Colonic mucosa (tissue), 4 donors: ENCODE results near the gene IFITM1. TPM values are rescaled to one million over a fixed set of nuclear protein-coding genes. Genes with fewer than 3 reads are reported as not detected.
A peak's percentile ranks its signal among the peaks of the same experiment; 100 is the strongest.
"Not testable (repeated sequence)": the region's sequence is repeated elsewhere in the genome, so short reads cannot be mapped to it uniquely, and the experiment has no call there.

Experiments used
- DNase-seq: peaks from one replicate; pipeline ENCODE4 v3.0.0-alpha.2; 2020
- H3K27ac ChIP-seq: fragments of 200-600 bp; one replicate; pipeline ENCODE4 v1.8.0; 2021
- H3K27me3 ChIP-seq: fragments of 200-600 bp; one replicate; pipeline ENCODE4 v1.8.0; 2021
- H3K36me3 ChIP-seq: fragments of 200-600 bp; one replicate; pipeline ENCODE4 v1.8.0; 2021
- H3K4me1 ChIP-seq: fragments of 200-600 bp; one replicate; pipeline ENCODE4 v1.8.0; 2021; ENCODE audit warnings: mild to moderate bottlenecking
- H3K4me3 ChIP-seq: fragments of 200-600 bp; one replicate; pipeline ENCODE4 v1.8.0; 2021
- H3K9ac ChIP-seq, 2 donors: one replicate each; pipeline ENCODE4 v1.7.0; 2013; ENCODE audit warnings: control low read depth in 2 of 2, low read depth in 2 of 2, low read length in 2 of 2
- H3K9me3 ChIP-seq: fragments of 200-600 bp; one replicate; pipeline ENCODE4 v1.8.0; 2021
- intact Hi-C: fragments of 100-400 bp; cut with DNase I; formaldehyde crosslinking; loops from one replicate; pipeline ENCODE4 v1.14.1; 2022
- total RNA-seq, 2 donors: library from RNA; stranded (reverse); fragmentation: NEBNext Ultra II Directional in 1 of 2; extraction: Animal tissue kit (Norgen Biotek cat#: 25700) in 1 of 2; gene quantifications; one replicate each; pipeline ENCODE4 v1.2.1, GENCODE V29; 2021
- TF ChIP-seq, protein P1 (sequence below): fragments of 200-600 bp; IDR thresholded peaks from one replicate; pipeline ENCODE4 v1.8.0; 2022; ENCODE audit warnings: antibody characterized with exemption, mild to moderate bottlenecking
- donor health status: healthy.
- donor health status: DM: no; HTN: no; CAD: no.
- donor health status: DM: no; HTN: no; CAD: no.

The IFITM1 gene
- total RNA-seq: 100 to 1,000 TPM in 1 of 2 donors, 10 to 100 TPM in 1; 63.3 to 101 TPM

DNA sequence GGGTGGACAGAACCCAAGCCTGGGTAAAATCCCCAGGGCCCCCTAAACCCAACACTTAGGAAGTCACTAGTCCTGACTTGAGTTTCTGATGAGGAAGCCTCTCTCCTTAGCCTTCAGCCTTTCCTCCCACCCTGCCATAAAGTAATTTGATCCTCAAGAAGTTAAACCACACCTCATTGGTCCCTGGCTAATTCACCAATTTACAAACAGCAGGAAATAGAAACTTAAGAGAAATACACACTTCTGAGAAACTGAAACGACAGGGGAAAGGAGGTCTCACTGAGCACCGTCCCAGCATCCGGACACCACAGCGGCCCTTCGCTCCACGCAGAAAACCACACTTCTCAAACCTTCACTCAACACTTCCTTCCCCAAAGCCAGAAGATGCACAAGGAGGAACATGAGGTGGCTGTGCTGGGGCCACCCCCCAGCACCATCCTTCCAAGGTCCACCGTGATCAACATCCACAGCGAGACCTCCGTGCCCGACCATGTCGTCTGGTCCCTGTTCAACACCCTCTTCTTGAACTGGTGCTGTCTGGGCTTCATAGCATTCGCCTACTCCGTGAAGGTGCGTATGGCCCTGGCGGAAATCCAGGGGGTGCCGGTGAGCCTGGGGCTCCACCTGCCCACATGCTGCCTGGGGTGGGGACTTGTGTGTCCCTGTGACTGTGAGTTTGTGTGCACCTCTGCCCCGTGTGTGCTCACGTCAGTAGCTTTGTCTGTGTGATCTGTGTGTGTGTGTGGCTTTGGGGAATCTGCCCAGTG, at the start of gene IFITM1:
Gene IFITM1, plus strand, starts transcription at position 254 of the 767 bp plus-strand sequence. Its CDS starts 131 bp downstream, at position 385.
- peak; percentile 62 for DNase-seq
- intact Hi-C loops: no loop called here

GRCh38 chr11:266676-267439, 47.0 kb upstream of the IFITM1 start:
- H3K4me3 ChIP-seq: no peak overlapping the region
- no peak overlapping the region for H3K9ac ChIP-seq
- no peaks in the 10 kb centered on the region for H3K9me3 ChIP-seq
- TF ChIP-seq, protein P1, sequence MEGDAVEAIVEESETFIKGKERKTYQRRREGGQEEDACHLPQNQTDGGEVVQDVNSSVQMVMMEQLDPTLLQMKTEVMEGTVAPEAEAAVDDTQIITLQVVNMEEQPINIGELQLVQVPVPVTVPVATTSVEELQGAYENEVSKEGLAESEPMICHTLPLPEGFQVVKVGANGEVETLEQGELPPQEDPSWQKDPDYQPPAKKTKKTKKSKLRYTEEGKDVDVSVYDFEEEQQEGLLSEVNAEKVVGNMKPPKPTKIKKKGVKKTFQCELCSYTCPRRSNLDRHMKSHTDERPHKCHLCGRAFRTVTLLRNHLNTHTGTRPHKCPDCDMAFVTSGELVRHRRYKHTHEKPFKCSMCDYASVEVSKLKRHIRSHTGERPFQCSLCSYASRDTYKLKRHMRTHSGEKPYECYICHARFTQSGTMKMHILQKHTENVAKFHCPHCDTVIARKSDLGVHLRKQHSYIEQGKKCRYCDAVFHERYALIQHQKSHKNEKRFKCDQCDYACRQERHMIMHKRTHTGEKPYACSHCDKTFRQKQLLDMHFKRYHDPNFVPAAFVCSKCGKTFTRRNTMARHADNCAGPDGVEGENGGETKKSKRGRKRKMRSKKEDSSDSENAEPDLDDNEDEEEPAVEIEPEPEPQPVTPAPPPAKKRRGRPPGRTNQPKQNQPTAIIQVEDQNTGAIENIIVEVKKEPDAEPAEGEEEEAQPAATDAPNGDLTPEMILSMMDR: no peak
- intact Hi-C loops: no loop called here
- H3K27me3 ChIP-seq: no peaks in the 10 kb centered on the region
- DNase-seq: no peak
- no peaks in the 10 kb centered on the region for H3K4me1 ChIP-seq
- H3K27ac ChIP-seq: no peak overlapping the region
- H3K36me3 ChIP-seq: no peaks in the 10 kb centered on the region

More for the DNA sequence above, at the start of gene IFITM1:
- Histone ChIP-seq H3K9me3 (no peaks in the 10 kb centered on the region), H3K36me3 (no peaks in the 10 kb centered on the region), H3K4me1 (peaks cover 8% of the 10 kb centered on the region), H3K9ac (peak within 1 kb of the TSS; percentile 68 to 93), H3K4me3 (peak within 1 kb of the TSS; percentile 58), H3K27me3 (no peaks in the 10 kb centered on the region), H3K27ac (peak within 1 kb of the TSS; percentile 98)
- TF ChIP-seq, protein P1: no peak

- Histone ChIP-seq H3K4me3 (peak overlapping the region; percentile 15), H3K36me3 (no peaks in the 10 kb centered on the region), H3K4me1 (no peaks in the 10 kb centered on the region), H3K9me3 (no peaks in the 10 kb centered on the region), H3K9ac (peak overlapping the region; percentile 64 to 81), H3K27ac (peak overlapping the region; percentile 76), H3K27me3 (no peaks in the 10 kb centered on the region)
- intact Hi-C loops: no loop called here
- DNase-seq: peak; percentile 56
- TF ChIP-seq, protein P1: no peak
Observed at GRCh38 chr11:267491-267994, 46.3 kb upstream of the IFITM1 start.

DNA sequence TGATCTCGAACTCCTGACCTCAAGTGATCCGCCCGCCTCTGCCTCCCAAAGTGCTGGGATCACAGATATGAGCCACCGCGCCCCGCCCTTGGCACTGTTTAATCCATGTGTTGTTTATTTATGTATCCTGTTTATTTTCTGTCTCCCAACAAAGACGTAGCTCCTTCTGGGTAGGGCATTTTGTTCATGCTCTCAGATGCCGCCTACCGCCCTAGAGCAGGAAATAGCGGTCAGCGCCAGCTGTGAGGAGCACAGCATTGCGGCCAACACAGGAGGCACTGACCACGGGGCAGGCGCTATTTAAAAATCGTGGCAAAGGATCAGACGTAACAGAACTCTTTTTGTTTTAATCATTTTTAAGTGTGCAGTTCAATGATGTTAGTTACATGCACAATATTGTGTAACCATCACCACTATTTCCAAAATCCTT, 45.1 kb upstream of the IFITM1 start:
- H3K4me1 ChIP-seq, H3K36me3 ChIP-seq, H3K9ac ChIP-seq, intact Hi-C loops, H3K9me3 ChIP-seq, H3K27me3 ChIP-seq, H3K4me3 ChIP-seq: not testable (repeated sequence)
- H3K27ac ChIP-seq: peak overlapping the region; percentile 76
- DNase-seq: peak; percentile 48

DNA sequence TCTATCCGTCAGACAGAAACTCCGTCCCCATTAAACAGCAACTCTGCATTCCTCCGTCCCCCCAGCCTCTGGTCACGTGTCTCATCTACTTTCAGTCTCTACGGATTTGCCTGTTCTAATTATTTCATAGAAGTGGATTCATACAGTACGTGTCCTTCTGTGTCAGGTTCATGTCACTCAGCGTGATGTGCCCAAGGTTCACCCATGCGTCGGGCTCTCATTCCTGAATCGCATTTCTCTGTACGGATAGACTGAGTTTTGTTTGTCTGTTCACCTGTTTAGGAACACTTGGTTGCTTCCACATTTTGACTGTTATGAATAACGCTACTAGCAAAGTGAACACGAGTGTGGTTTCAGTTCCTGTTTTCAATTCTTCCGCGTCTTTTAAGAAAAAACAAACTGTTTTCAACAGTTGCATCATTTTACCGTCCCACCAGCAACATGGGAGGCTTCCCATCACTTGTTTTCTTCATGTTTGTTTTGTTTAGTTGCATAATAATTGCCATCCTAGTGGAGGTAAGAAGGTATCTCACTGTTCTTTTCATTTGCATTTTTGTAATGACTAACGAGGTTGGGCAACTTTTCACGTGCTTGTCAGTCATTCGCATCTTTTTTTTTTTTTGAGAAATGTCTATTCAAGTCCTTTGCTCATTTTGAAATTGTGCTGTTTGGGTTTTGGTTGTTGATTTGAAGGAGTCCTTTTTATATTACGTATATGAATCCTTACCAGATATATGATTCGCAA, 44.5 kb upstream of the IFITM1 start:
- no peak overlapping the region for H3K4me3 ChIP-seq
- TF ChIP-seq, protein P1: no peak
- no peaks in the 10 kb centered on the region for H3K36me3 ChIP-seq
- no peaks in the 10 kb centered on the region for H3K27me3 ChIP-seq
- no peaks in the 10 kb centered on the region for H3K9me3 ChIP-seq
- no peak overlapping the region for H3K9ac ChIP-seq
- no peaks in the 10 kb centered on the region for H3K4me1 ChIP-seq
- H3K27ac ChIP-seq: peak overlapping the region; percentile 76
- DNase-seq: peak; percentile 23
- intact Hi-C loops: no loop called here
